Measurements from ENCODE around the gene ALK. TPM values are rescaled to one million over a fixed set of nuclear protein-coding genes. Genes with fewer than 3 reads are reported as not detected.

ALK gene
- polyA plus RNA-seq, 2 of the 4 experiments (the other 2 are of a cell fraction): not detected

- no peaks in the 10 kb centered on the region for H3K4me1 ChIP-seq
- ChIA-PET CTCF (no interaction called here), POLR2A (no interaction called here)
- no peak overlapping the region for H3K4me3 ChIP-seq
- H3K4me2 ChIP-seq: no peak overlapping the region
- 0% methylated on average over 2 of the region's 2 CpGs for WGBS (ENCODE audit: missing lambda C conversion rate)
- FAIRE-seq (no peak), ATAC-seq (no peak), DNase-seq (ENCODE audit: low read depth in 1 of 2, low spot score in 1 of 2) (no peak)
- H3K27ac ChIP-seq: no peak overlapping the region
- TF ChIP-seq GATA3 (IDR thresholded peaks at IDR 0.05; ENCODE audit: borderline replicate concordance) (no peak), ZSCAN20 (CRISPR knock-in tag; IDR thresholded peaks at IDR 0.05) (no peak), CEBPB (IDR thresholded peaks at IDR 0.05) (no peak), RARB (CRISPR knock-in tag; IDR thresholded peaks at IDR 0.05) (no peak), HOXB5 (CRISPR knock-in tag; IDR thresholded peaks at IDR 0.05) (no peak), MAFK (IDR thresholded peaks at IDR 0.05; ENCODE audit: partially characterized antibody) (no peak), NFE2L2 (conservative IDR thresholded peaks at IDR 0.05; ENCODE audit: low read length) (no peak), KDM5A (IDR thresholded peaks at IDR 0.05) (no peak), MYC (IDR thresholded peaks at IDR 0.05; ENCODE audit: borderline replicate concordance, low read length) (no peak), ATOH8 (CRISPR knock-in tag; IDR thresholded peaks at IDR 0.05; ENCODE audit: low read depth) (no peak), MAZ (IDR thresholded peaks at IDR 0.05; ENCODE audit: borderline replicate concordance, low read depth, low read length) (no peak), HOXB13 (CRISPR knock-in tag; IDR thresholded peaks at IDR 0.05; ENCODE audit: low read depth) (no peak), FOSB (CRISPR knock-in tag; IDR thresholded peaks at IDR 0.05) (no peak), ZFP36 (IDR thresholded peaks at IDR 0.05; ENCODE audit: borderline replicate concordance, partially characterized antibody) (no peak)
- TF ChIP-seq, protein P1, sequence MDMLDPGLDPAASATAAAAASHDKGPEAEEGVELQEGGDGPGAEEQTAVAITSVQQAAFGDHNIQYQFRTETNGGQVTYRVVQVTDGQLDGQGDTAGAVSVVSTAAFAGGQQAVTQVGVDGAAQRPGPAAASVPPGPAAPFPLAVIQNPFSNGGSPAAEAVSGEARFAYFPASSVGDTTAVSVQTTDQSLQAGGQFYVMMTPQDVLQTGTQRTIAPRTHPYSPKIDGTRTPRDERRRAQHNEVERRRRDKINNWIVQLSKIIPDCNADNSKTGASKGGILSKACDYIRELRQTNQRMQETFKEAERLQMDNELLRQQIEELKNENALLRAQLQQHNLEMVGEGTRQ (IDR thresholded peaks at IDR 0.05): no peak
- TF ChIP-seq, protein P2, sequence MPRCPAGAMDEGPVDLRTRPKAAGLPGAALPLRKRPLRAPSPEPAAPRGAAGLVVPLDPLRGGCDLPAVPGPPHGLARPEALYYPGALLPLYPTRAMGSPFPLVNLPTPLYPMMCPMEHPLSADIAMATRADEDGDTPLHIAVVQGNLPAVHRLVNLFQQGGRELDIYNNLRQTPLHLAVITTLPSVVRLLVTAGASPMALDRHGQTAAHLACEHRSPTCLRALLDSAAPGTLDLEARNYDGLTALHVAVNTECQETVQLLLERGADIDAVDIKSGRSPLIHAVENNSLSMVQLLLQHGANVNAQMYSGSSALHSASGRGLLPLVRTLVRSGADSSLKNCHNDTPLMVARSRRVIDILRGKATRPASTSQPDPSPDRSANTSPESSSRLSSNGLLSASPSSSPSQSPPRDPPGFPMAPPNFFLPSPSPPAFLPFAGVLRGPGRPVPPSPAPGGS (IDR thresholded peaks at IDR 0.05): no peak
- TF ChIP-seq, protein P3, sequence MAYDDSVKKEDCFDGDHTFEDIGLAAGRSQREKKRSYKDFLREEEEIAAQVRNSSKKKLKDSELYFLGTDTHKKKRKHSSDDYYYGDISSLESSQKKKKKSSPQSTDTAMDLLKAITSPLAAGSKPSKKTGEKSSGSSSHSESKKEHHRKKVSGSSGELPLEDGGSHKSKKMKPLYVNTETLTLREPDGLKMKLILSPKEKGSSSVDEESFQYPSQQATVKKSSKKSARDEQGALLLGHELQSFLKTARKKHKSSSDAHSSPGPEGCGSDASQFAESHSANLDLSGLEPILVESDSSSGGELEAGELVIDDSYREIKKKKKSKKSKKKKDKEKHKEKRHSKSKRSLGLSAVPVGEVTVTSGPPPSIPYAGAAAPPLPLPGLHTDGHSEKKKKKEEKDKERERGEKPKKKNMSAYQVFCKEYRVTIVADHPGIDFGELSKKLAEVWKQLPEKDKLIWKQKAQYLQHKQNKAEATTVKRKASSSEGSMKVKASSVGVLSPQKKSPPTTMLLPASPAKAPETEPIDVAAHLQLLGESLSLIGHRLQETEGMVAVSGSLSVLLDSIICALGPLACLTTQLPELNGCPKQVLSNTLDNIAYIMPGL (CRISPR knock-in tag; IDR thresholded peaks at IDR 0.05; ENCODE audit: borderline replicate concordance): no peak
- TF ChIP-seq, protein P4, sequence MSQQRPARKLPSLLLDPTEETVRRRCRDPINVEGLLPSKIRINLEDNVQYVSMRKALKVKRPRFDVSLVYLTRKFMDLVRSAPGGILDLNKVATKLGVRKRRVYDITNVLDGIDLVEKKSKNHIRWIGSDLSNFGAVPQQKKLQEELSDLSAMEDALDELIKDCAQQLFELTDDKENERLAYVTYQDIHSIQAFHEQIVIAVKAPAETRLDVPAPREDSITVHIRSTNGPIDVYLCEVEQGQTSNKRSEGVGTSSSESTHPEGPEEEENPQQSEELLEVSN (IDR thresholded peaks at IDR 0.05; ENCODE audit: borderline replicate concordance, low read depth): no peak
- H3K9me3 ChIP-seq: no peaks in the 10 kb centered on the region
Measured at GRCh38 chr2:29618024-29618423, 303.4 kb downstream of the ALK start.

- TF ChIP-seq, protein P4 (IDR thresholded peaks at IDR 0.05; ENCODE audit: borderline replicate concordance, low read depth): no peak
- TF ChIP-seq HOXB13 (CRISPR knock-in tag; IDR thresholded peaks at IDR 0.05; ENCODE audit: low read depth) (no peak), JUN (IDR thresholded peaks at IDR 0.05) (no peak), SREBF2 (IDR thresholded peaks at IDR 0.05) (no peak), HOXB5 (CRISPR knock-in tag; IDR thresholded peaks at IDR 0.05) (no peak), GATA3 (IDR thresholded peaks at IDR 0.05; ENCODE audit: borderline replicate concordance) (no peak), ELK1 (IDR thresholded peaks at IDR 0.05; ENCODE audit: low read depth, low read length) (no peak), CEBPB (IDR thresholded peaks at IDR 0.05) (no peak), RCOR1 (IDR thresholded peaks at IDR 0.05; ENCODE audit: low read depth, low read length) (no peak), HDAC2 (IDR thresholded peaks at IDR 0.05) (no peak)
- TF ChIP-seq, protein P5, sequence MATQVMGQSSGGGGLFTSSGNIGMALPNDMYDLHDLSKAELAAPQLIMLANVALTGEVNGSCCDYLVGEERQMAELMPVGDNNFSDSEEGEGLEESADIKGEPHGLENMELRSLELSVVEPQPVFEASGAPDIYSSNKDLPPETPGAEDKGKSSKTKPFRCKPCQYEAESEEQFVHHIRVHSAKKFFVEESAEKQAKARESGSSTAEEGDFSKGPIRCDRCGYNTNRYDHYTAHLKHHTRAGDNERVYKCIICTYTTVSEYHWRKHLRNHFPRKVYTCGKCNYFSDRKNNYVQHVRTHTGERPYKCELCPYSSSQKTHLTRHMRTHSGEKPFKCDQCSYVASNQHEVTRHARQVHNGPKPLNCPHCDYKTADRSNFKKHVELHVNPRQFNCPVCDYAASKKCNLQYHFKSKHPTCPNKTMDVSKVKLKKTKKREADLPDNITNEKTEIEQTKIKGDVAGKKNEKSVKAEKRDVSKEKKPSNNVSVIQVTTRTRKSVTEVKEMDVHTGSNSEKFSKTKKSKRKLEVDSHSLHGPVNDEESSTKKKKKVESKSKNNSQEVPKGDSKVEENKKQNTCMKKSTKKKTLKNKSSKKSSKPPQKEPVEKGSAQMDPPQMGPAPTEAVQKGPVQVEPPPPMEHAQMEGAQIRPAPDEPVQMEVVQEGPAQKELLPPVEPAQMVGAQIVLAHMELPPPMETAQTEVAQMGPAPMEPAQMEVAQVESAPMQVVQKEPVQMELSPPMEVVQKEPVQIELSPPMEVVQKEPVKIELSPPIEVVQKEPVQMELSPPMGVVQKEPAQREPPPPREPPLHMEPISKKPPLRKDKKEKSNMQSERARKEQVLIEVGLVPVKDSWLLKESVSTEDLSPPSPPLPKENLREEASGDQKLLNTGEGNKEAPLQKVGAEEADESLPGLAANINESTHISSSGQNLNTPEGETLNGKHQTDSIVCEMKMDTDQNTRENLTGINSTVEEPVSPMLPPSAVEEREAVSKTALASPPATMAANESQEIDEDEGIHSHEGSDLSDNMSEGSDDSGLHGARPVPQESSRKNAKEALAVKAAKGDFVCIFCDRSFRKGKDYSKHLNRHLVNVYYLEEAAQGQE (IDR thresholded peaks at IDR 0.05): no peak
- TF ChIP-seq, protein P1 (IDR thresholded peaks at IDR 0.05): no peak
- ATAC-seq: no peak
- CTCF ChIA-PET: interaction anchor here (1.1 kb wide), 1 partner anchor 22 kb away, joined by 3 read pairs; no protein-coding TSS in a partner anchor
Measured at GRCh38 chr2:29617351-29617750, 304.0 kb downstream of the ALK start.

More at GRCh38 chr2:29617351-29617750, 304.0 kb downstream of the ALK start:
- no peak overlapping the region for H3K27ac ChIP-seq
- H3K9me3 ChIP-seq: no peaks in the 10 kb centered on the region
- H3K4me3 ChIP-seq: no peak overlapping the region
- WGBS (ENCODE audit: missing lambda C conversion rate): 3% methylated on average over 3 of the region's 3 CpGs
- POLR2A ChIA-PET: no interaction called here
- DNase-seq (ENCODE audit: low read depth in 1 of 2, low spot score in 1 of 2) (no peak), FAIRE-seq (no peak)
- H3K4me2 ChIP-seq: no peak overlapping the region
- no peaks in the 10 kb centered on the region for H3K4me1 ChIP-seq

All from A549 (cell line).